SK-N-MC (cell line): ENCODE measurements around the gene RBMS3.

Source experiments
- EZH2 ChIP-seq: fragments of 200-600 bp; sonication (generic); IDR thresholded peaks from one replicate; pipeline ENCODE4 v1.6.1; 2017; ENCODE audit warnings: antibody characterized with exemption
- POLR2AphosphoS5 ChIP-seq: IDR thresholded peaks from 2 replicates; pipeline ENCODE4 v1.6.1; 2012; ENCODE audit warnings: mild to moderate bottlenecking, low read depth, low read length, borderline replicate concordance

DNA sequence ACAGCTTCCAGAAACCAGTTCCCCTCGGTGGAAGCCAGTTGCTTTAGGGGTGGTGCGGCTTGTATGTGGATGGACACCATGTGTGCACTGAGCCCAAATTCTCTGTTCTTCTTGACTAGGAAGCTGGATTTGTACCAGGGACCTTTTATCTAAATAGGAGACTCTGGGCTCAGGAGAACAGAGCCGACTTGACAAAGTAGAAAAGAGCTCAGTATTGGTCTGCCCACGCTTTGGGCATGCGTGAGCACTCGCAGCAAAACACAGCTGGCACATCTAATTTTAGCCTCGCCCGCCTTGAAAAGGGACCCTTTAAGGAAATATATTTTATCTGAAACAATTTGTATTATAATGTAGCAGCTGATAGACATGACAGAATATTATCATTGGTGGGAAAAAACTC, 1.1 kb upstream of the RBMS3 start:
- TF ChIP-seq EZH2, result no peak
- TF ChIP-seq POLR2AphosphoS5, result no peak
